Upper lobe of left lung (tissue), 4 donors: ENCODE results near the gene ZNF638.

Experiments
- POLR2A ChIP-seq, 4 donors: fragments of 450-650 bp; IDR thresholded peaks; one replicate each; pipeline ENCODE4 v1.5.1; 2016 to 2017; ENCODE audit warnings: antibody characterized with exemption in 4 of 4, mild to moderate bottlenecking in 2 of 4
- TF ChIP-seq, protein P1 (sequence below), 6 experiments: fragments of 450-650 bp in 4 of 6; fragments of 200-600 bp in 2 of 6; sonication (generic) in 2 of 6; IDR thresholded peaks; one replicate each; pipeline ENCODE4 v1.5.1; 2016 to 2019; ENCODE audit warnings: antibody characterized with exemption in 6 of 6

- TF ChIP-seq, protein P1, sequence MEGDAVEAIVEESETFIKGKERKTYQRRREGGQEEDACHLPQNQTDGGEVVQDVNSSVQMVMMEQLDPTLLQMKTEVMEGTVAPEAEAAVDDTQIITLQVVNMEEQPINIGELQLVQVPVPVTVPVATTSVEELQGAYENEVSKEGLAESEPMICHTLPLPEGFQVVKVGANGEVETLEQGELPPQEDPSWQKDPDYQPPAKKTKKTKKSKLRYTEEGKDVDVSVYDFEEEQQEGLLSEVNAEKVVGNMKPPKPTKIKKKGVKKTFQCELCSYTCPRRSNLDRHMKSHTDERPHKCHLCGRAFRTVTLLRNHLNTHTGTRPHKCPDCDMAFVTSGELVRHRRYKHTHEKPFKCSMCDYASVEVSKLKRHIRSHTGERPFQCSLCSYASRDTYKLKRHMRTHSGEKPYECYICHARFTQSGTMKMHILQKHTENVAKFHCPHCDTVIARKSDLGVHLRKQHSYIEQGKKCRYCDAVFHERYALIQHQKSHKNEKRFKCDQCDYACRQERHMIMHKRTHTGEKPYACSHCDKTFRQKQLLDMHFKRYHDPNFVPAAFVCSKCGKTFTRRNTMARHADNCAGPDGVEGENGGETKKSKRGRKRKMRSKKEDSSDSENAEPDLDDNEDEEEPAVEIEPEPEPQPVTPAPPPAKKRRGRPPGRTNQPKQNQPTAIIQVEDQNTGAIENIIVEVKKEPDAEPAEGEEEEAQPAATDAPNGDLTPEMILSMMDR (IDR thresholded peaks at IDR 0.05): no peak
- TF ChIP-seq POLR2A (IDR thresholded peaks at IDR 0.05): no peak
These were observed 145.7 kb downstream of the ZNF638 start for GRCh38 chr2:71477231-71477691.
